ENCODE results near the gene SLC6A13. TPM values are rescaled to one million over a fixed set of nuclear protein-coding genes. Genes with fewer than 3 reads are reported as not detected.
A peak's percentile ranks its signal among the peaks of the same experiment; 100 is the strongest.
"Not testable (repeated sequence)": the region's sequence is repeated elsewhere in the genome, so short reads cannot be mapped to it uniquely, and the experiment has no call there.

The SLC6A13 gene
- total RNA-seq, 1 experiment from 2014 or later = not detected

DNA sequence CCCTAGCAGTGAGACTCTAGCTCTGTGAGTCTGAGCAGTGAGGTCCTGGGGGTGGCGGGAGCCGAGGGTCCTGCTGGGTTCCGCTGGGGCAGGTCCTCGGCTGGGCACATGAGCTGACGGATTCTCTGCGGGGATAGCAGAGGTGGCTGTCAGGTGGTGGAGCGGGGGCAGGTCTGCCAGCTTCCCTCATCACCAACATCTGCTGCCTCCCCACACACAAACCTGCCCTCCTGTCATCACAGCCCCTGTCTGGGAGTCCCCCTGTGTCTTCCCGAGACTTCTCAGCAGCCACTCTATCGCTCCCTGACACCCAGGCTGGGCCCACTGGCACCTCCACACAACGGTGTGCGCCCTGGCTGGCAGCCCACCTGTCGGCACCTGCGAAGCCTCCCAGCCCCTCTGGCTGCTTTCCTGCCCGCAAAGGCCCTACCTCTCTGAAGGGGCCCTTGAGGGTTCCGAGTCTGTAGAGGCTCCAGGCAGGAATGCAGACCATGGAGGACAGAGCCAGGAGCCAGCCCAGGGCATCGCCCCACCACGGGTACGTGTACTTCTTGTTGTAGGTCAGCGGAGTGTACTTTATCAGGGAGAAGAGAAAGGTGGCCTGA is 41.6 kb downstream of the SLC6A13 start:
- in situ Hi-C loops (cut with HindIII; ENCODE audit: low sequenced_read_pairs) = no loop called here
- DNase-seq (ENCODE audit: low spot score) = no peak

- in situ Hi-C loops (cut with HindIII; ENCODE audit: low sequenced_read_pairs) = no loop called here
- DNase-seq (ENCODE audit: low spot score) = no peak
Observed at GRCh38 chr12:220491-220890, 42.1 kb downstream of the SLC6A13 start.

GRCh38 chr12:219891-220352 is 42.7 kb downstream of the SLC6A13 start:
- DNase-seq (ENCODE audit: low spot score) = peak; percentile 40
- in situ Hi-C loops (cut with HindIII; ENCODE audit: low sequenced_read_pairs) = no loop called here

GRCh38 chr12:218728-219590 is 43.7 kb downstream of the SLC6A13 start:
- in situ Hi-C loops (cut with HindIII; ENCODE audit: low sequenced_read_pairs) = no loop called here
- DNase-seq (ENCODE audit: low spot score) = no peak

GRCh38 chr12:218221-218620 is 44.4 kb downstream of the SLC6A13 start:
- in situ Hi-C loops (cut with HindIII; ENCODE audit: low sequenced_read_pairs) = no loop called here
- DNase-seq (ENCODE audit: low spot score) = no peak

DNA sequence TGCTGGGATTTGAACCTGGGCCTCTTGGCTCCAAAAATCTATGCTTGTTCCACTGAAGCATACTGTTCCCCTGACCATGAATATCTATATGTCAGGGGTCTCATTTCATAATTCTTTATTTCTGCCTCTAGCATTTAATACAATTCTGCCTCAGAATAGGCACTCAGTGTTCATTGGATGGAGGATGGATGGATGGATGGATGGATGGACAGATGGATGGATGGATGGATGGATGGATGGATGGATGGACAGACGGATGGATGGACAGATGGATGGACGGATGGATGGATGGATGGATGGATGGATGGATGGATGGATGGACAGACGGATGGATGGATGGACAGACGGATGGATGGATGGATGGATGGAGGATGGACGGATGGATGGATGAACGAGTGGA is 45.6 kb downstream of the SLC6A13 start:
- in situ Hi-C loops (cut with HindIII; ENCODE audit: low sequenced_read_pairs); DNase-seq (ENCODE audit: low spot score): not testable (repeated sequence)

DNA sequence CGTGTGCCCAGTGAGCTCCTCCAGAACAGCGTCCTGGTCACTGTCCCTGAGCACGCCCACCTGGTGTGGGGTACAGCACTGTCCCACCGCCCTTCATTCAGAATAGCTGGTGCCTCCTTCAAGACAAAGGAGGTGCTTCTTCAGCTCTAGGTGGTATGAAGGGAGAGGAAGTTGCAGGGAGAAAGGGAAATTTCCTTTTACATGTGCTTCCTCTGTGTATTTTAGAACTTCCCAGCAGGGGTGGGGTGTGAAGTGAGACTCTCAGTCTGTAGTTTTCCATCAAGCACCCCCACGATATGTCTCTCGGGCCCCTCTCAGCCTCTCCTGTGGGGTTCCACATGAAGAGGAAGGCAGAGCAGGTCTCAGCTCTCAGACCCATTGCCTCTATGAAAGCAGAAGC is 47.5 kb downstream of the SLC6A13 start:
- no peak for DNase-seq (ENCODE audit: low spot score)
- in situ Hi-C loops (cut with HindIII; ENCODE audit: low sequenced_read_pairs) = no loop called here

GRCh38 chr12:214003-214741 is 48.5 kb downstream of the SLC6A13 start, which contains the start of gene SLC6A12:
SLC6A12 (minus strand) TSS chr12:214157; CDS start chr12:209986, 4,171 bp downstream.
- in situ Hi-C loops (cut with HindIII; ENCODE audit: low sequenced_read_pairs) = no loop called here
- DNase-seq (ENCODE audit: low spot score) = no peak

- DNase-seq (ENCODE audit: low spot score) = no peak
- in situ Hi-C loops (cut with HindIII; ENCODE audit: low sequenced_read_pairs) = no loop called here
Observed at GRCh38 chr12:213527-213932, 49.1 kb downstream of the SLC6A13 start.

DNA sequence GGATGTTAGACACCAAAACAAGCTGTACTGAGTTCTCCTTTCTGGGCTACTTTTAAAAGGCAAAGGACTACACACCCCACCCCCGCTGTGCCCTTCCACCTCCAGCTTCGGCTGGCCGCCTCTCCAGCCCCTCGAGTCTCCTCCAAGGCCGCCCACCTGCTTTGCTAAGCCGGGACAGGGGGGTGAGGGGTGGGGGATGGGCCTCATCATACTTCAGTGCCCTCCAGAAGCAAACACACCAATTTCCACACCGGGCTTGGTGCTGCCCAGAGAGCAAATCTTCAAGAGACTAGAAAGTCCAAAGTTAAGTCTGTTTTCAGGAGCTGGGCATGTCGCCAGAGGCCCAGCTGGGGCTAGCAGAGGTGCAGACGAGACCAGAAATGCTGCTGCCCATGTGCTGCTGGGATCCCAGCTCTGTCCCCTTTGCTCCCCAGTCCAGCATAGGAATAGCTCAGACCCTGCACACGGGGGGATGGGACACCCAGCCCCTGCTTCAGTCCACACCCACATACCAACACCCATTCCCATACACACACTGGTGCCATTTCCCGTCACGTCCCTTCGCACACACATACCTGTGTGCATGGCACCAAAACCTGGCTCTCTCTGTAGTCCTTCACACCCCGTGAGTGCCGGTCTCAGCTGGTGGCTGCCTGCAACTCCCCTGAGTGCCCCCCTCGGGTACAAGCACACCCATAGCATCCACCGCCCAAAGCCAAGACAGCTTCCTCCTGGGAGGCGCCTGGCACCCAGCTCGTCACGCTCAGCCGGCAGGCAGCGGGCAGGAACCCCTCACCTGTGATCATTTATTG is 49.7 kb downstream of the SLC6A13 start:
- DNase-seq (ENCODE audit: low spot score) = no peak
- in situ Hi-C loops (cut with HindIII; ENCODE audit: low sequenced_read_pairs) = no loop called here

DNA sequence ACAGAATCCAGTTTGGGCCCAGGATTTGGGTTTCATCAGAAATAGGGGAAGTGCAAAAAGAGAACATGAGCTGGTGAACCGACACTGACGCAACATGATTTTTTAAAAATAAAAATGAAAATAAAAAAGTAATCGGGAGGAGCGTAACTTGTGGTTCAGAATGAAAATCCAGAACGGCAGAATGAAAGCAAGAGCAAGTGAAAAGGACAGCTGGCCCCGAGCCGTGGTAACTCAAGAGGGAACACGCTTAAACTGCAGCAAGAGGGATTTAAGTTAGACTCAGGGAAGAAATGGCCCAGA is 50.3 kb downstream of the SLC6A13 start:
- DNase-seq (ENCODE audit: low spot score) = no peak
- in situ Hi-C loops (cut with HindIII; ENCODE audit: low sequenced_read_pairs) = no loop called here

DNA sequence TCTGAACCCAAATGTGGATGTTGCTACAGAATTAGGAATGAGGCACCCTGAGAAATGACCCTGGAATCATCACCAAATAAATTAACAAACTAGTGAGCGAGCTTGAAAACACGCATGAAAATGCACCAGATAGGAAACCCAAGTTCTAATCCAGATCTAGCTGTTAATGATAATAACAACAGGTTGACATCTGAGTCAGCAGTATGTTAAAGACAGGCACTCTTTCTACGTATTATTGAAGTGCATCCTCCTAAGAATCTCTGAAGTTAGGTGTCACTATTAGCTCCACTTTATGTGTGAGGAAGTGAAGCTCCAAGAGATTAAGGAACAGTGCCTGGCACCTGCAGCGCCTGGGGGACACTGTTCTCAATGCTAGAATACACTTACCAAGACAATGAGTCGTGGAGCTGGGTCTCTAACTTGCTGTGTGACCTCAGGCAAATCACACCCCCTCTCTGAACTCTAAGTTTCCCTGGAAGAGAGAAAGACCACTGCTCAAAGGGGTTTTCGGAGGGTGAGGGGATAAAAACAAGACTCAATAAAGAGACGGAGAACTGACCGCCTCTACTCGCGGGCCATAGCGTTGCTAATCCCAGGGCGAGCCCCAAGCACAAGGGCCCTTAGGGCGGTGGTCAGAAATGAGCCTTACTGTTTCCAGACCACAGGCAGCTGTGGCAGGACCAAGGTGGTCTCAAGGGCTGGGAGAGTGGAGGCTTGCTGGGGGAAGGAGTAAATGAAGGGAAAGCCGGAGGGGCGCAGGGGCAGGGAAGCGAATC is 50.8 kb downstream of the SLC6A13 start:
- in situ Hi-C loops (cut with HindIII; ENCODE audit: low sequenced_read_pairs) = no loop called here
- no peak for DNase-seq (ENCODE audit: low spot score)

DNA sequence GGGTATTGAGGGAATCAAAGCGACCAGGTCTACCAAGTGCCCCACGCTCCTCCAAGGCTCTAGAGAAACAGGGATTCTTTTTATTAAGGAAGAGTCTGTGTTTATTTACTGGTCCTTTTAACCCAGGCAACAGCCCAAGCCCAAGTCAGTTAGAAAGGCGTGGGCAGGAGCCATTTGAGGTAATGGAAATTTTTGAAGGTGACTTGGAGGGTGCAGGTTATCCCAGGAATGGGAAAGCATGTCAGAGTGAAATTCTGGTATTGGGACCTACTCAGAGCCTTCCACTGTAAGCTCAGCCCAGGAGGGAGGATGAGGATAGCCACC is 51.5 kb downstream of the SLC6A13 start:
- no peak for DNase-seq (ENCODE audit: low spot score)
- in situ Hi-C loops (cut with HindIII; ENCODE audit: low sequenced_read_pairs) = no loop called here

DNA sequence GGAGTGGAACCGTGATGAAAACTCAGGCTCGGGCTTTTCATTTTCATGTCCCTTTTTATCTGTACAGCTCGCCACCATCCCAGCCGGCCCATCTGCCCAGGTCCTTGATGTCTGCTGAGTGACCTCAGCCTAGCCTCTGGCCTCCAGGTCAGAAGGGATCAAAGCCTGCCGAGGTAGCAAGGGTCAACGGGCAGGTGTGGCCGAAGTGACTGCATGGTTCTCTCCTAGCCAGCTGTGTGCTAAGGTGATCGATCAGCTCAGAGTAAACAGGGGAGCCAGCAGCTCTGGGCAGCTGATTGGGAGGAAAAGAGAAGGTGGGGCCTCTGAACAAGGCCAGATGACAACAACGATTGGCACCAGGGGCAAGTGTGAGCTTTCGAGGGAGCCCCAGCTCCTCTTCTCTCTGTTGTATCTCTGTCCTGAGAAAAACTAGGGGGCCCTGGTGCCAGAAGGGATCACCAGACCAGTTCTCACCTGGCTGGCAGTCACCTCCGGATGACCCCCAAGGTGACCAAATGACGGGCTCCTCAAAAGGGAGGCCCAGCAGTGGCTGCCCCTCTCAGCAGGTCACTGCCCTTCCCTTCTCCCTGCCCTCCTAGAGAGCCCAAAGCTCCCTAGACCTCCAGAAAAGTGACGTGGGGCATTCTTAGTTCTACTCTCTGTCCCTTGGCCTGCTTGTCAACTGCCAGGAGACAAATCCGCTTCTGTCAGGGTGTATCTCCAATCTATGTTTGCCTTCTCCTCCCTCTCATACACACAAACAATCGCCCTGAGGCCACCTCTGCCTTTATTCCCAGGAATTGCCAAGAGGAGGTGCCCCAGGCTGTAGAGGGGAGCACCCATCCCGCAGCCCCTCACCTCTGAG is 52.1 kb downstream of the SLC6A13 start:
- in situ Hi-C loops (cut with HindIII; ENCODE audit: low sequenced_read_pairs) = no loop called here
- DNase-seq (ENCODE audit: low spot score) = no peak

DNA sequence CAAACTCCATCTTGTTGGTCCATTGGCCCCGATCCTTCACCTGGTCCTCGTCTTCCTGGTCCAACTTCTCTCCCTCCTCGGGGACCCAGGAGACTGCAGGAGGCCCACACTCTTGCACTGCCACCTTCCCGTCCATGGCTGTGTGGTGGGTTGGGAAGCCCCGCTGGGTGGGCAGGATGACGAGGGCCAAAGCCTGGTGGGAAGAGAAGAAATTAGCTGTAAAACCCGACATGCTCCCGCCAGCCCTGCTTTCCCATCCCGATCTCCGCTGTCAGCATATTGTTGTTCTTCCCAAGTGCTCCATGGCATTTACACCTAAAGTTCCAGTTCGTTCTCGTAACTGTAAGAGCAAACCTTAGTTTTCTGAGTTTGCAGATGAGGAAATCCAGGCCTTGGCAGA is 52.8 kb downstream of the SLC6A13 start:
- no peak for DNase-seq (ENCODE audit: low spot score)
- in situ Hi-C loops (cut with HindIII; ENCODE audit: low sequenced_read_pairs) = no loop called here

GRCh38 chr12:209246-209645 is 53.4 kb downstream of the SLC6A13 start:
- in situ Hi-C loops (cut with HindIII; ENCODE audit: low sequenced_read_pairs) = no loop called here
- no peak for DNase-seq (ENCODE audit: low spot score)

GRCh38 chr12:208813-209212 is 53.8 kb downstream of the SLC6A13 start:
- in situ Hi-C loops (cut with HindIII; ENCODE audit: low sequenced_read_pairs) = no loop called here

DNA sequence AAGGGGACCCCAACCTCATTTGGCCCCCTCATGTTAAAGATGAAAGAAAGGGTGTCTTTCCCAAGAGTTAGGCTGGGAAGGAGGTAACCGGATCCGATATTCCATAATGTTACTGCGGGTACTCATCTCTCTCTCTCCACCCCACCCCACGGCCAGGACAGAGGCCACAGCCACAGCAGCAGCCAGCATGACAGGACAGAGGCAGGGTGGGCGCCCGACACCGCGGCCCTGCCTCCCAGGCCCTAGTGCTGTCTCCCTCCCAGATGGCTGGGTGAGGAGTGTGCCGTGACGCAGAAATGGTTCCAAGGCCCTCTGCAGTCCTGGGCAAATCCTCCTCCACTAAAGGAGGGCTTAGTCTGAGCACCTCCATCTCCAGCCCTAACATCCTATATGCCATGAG is 54.8 kb downstream of the SLC6A13 start:
- DNase-seq (ENCODE audit: low spot score) = no peak
- in situ Hi-C loops (cut with HindIII; ENCODE audit: low sequenced_read_pairs) = no loop called here

More at GRCh38 chr12:208813-209212, 53.8 kb downstream of the SLC6A13 start:
- DNase-seq (ENCODE audit: low spot score) = no peak

All from G401 (cell line).